ENCODE data around the gene LIMCH1. TPM values are rescaled to one million over a fixed set of nuclear protein-coding genes. Genes with fewer than 3 reads are reported as not detected.

Gene LIMCH1
- total RNA-seq, 2 donors from 2014 or later, result 9.3 to 24.1 TPM

- no peaks in the 10 kb centered on the region for H3K9me3 ChIP-seq
- intact Hi-C loops (cut with DNase I), result no loop called here
- no peaks in the 10 kb centered on the region for H3K36me3 ChIP-seq (replicated peaks in 1 of 2; ENCODE audit: insufficient read depth in 1 of 2, low read depth in 2 of 2)
- WGBS, 2 donors, result 78 to 89% methylated on average over 1 of the region's 1 CpG
- no peak overlapping the region for H3K27ac ChIP-seq
- no peak for TF ChIP-seq CTCF (IDR thresholded peaks at IDR 0.05)
- TF ChIP-seq POLR2A (IDR thresholded peaks at IDR 0.05), result no peak
- H3K4me3 ChIP-seq, result no peak overlapping the region
- DNase-seq (no peak), ATAC-seq (no peak)
- H3K4me1 ChIP-seq, result no peaks in the 10 kb centered on the region
- no peaks in the 10 kb centered on the region for H3K27me3 ChIP-seq
Measured at GRCh38 chr4:41652971-41653370, 115.0 kb downstream of the LIMCH1 start.

GRCh38 chr4:41653523-41653922, 115.6 kb downstream of the LIMCH1 start:
- TF ChIP-seq POLR2A (IDR thresholded peaks at IDR 0.05) (no peak), CTCF (IDR thresholded peaks at IDR 0.05) (no peak)
- DNase-seq (no peak), ATAC-seq (no peak)
- Histone ChIP-seq H3K4me3 (no peak overlapping the region), H3K4me1 (no peaks in the 10 kb centered on the region), H3K27me3 (no peaks in the 10 kb centered on the region), H3K9me3 (no peaks in the 10 kb centered on the region), H3K27ac (no peak overlapping the region), H3K36me3 (replicated peaks in 1 of 2; ENCODE audit: insufficient read depth in 1 of 2, low read depth in 2 of 2) (no peaks in the 10 kb centered on the region)
- 93% methylated on average over 6 of the region's 6 CpGs for WGBS, 2 donors
- intact Hi-C loops (cut with DNase I), result no loop called here

- Histone ChIP-seq H3K4me3 (no peak overlapping the region), H3K27me3 (no peaks in the 10 kb centered on the region), H3K27ac (no peak overlapping the region), H3K4me1 (no peaks in the 10 kb centered on the region), H3K9me3 (no peaks in the 10 kb centered on the region), H3K36me3 (replicated peaks in 1 of 2; ENCODE audit: insufficient read depth in 1 of 2, low read depth in 2 of 2) (no peaks in the 10 kb centered on the region)
- no peak for TF ChIP-seq CTCF (IDR thresholded peaks at IDR 0.05)
- TF ChIP-seq POLR2A (IDR thresholded peaks at IDR 0.05), result no peak
- 89 to 95% methylated on average over 3 of the region's 3 CpGs for whole genome bisulfite sequencing, 2 donors
- ATAC-seq (no peak), DNase-seq (no peak)
- intact Hi-C loops (cut with DNase I), result no loop called here
Measured at GRCh38 chr4:41655177-41655576, 117.2 kb downstream of the LIMCH1 start.

GRCh38 chr4:41656106-41656505, 118.1 kb downstream of the LIMCH1 start:
- Histone ChIP-seq H3K27me3 (no peaks in the 10 kb centered on the region), H3K27ac (no peak overlapping the region), H3K9me3 (no peaks in the 10 kb centered on the region), H3K36me3 (replicated peaks in 1 of 2; ENCODE audit: insufficient read depth in 1 of 2, low read depth in 2 of 2) (no peaks in the 10 kb centered on the region), H3K4me1 (no peaks in the 10 kb centered on the region), H3K4me3 (no peak overlapping the region)
- intact Hi-C loops (cut with DNase I), result no loop called here
- ATAC-seq (no peak), DNase-seq (no peak)
- WGBS, 2 donors, result 48 to 49% methylated on average over 3 of the region's 3 CpGs
- TF ChIP-seq POLR2A (IDR thresholded peaks at IDR 0.05), result no peak
- TF ChIP-seq CTCF (IDR thresholded peaks at IDR 0.05), result no peak

All from body of pancreas (tissue), 4 donors.